ENCODE data around the gene CLCN4.

GRCh38 chrX:10120331-10120730, 36.4 kb upstream of the CLCN4 start:
- TF ChIP-seq CTCF (IDR thresholded peaks at IDR 0.05) (no peak), EP300 (IDR thresholded peaks at IDR 0.05) (no peak), POLR2A (IDR thresholded peaks at IDR 0.05) (no peak)

Data from ovary (tissue), 3 donors.